ENCODE results near the gene PYY.

GRCh38 chr17:43975898-43976297, 22.2 kb upstream of the PYY start:
- TF ChIP-seq POLR2A (IDR thresholded peaks at IDR 0.05) = no peak
- no peak for TF ChIP-seq CTCF (IDR thresholded peaks at IDR 0.05)

All from tibial nerve (tissue), 3 donors.